Neural progenitor cell (in vitro differentiated cells): ENCODE data around the gene SLC6A3. TPM values are rescaled to one million over a fixed set of nuclear protein-coding genes. Genes with fewer than 3 reads are reported as not detected.

Experiments used
- DNase-seq: peaks from one replicate; pipeline ENCODE4 v3.0.0-alpha.2; 2016; ENCODE audit warnings: low spot score
- H2AFZ ChIP-seq: fragments of 200-600 bp; sonication (generic); replicated peaks from 2 replicates; pipeline ENCODE4 v1.6.1; 2016; ENCODE audit warnings: antibody characterized with exemption
- H3F3A ChIP-seq: fragments of 200-600 bp; sonication (generic); 2 replicates; pipeline ENCODE4 v1.6.1; 2016; ENCODE audit warnings: antibody characterized with exemption, low read depth
- H3K27ac ChIP-seq: fragments of 200-600 bp; sonication (generic); 2 replicates; pipeline ENCODE4 v1.5.1; 2016; ENCODE audit warnings: mild to moderate bottlenecking
- H3K27me3 ChIP-seq: fragments of 200-600 bp; sonication (generic); 2 replicates; pipeline ENCODE4 v1.6.1; 2016; ENCODE audit warnings: mild to moderate bottlenecking, moderate library complexity
- H3K36me3 ChIP-seq: fragments of 200-600 bp; sonication (generic); 2 replicates; pipeline ENCODE4 v1.5.1; 2016
- H3K4me1 ChIP-seq: fragments of 200-600 bp; sonication (generic); 2 replicates; pipeline ENCODE4 v1.6.1; 2016; ENCODE audit warnings: mixed run types
- H3K4me2 ChIP-seq: fragments of 200-600 bp; sonication (generic); 2 replicates; pipeline ENCODE4 v1.6.1; 2016
- H3K4me3 ChIP-seq: fragments of 200-600 bp; sonication (generic); 2 replicates; pipeline ENCODE4 v1.5.1; 2016
- H3K79me2 ChIP-seq: fragments of 200-600 bp; sonication (generic); 2 replicates; pipeline ENCODE4 v1.6.1; 2016; ENCODE audit warnings: low read depth
- H3K9ac ChIP-seq: fragments of 200-600 bp; sonication (generic); 2 replicates; pipeline ENCODE4 v1.6.1; 2016
- H3K9me3 ChIP-seq: fragments of 200-600 bp; sonication (generic); 2 replicates; pipeline ENCODE4 v1.5.1; 2016; ENCODE audit warnings: low read depth
- H4K20me1 ChIP-seq: fragments of 200-600 bp; sonication (generic); 2 replicates; pipeline ENCODE4 v1.6.1; 2016; ENCODE audit warnings: low read depth
- H3K27ac Mint-ChIP-seq: 3 replicates; pipeline ENCODE4 v1.8.0; 2021; ENCODE audit warnings: mixed read lengths
- H3K27me3 Mint-ChIP-seq: 2 replicates; pipeline ENCODE4 v1.8.0; 2022; ENCODE audit warnings: low read depth, mild to moderate bottlenecking, inconsistent platforms, moderate library complexity, mixed read lengths; ENCODE audit not compliant: insufficient read depth
- H3K36me3 Mint-ChIP-seq: 3 replicates; pipeline ENCODE4 v1.8.0; 2021; ENCODE audit warnings: mixed read lengths
- H3K4me1 Mint-ChIP-seq: 3 replicates; pipeline ENCODE4 v1.8.0; 2021; ENCODE audit warnings: mixed read lengths
- H3K4me3 Mint-ChIP-seq: 3 replicates; pipeline ENCODE4 v1.8.0; 2021; ENCODE audit warnings: mild to moderate bottlenecking, moderate library complexity, mixed read lengths
- H3K9me3 Mint-ChIP-seq: 3 replicates; pipeline ENCODE4 v1.8.0; 2020; ENCODE audit warnings: mixed read lengths
- CTCF ChIP-seq: fragments of 200-600 bp; sonication (generic); IDR thresholded peaks from 2 replicates; pipeline ENCODE4 v1.5.1; 2017; ENCODE audit warnings: antibody characterized with exemption, mild to moderate bottlenecking
- EZH2 ChIP-seq: fragments of 200-600 bp; sonication (generic); IDR thresholded peaks from 2 replicates; pipeline ENCODE4 v1.6.1; 2017; ENCODE audit warnings: antibody characterized with exemption, mild to moderate bottlenecking, moderate library complexity
- EZH2phosphoT487 ChIP-seq: fragments of 200-600 bp; sonication (generic); IDR thresholded peaks from 2 replicates; pipeline ENCODE4 v1.6.1; 2017; ENCODE audit warnings: antibody characterized with exemption
- total RNA-seq: library from RNA; depleted of rRNA; stranded (reverse); fragments of >200 nt; gene quantifications from 2 replicates; pipeline ENCODE4 v1.2.3, GENCODE V29; 2015; ENCODE audit warnings: low replicate concordance

SLC6A3 gene
- total RNA-seq, 1 donor from 2014 or later: 0.32 TPM

GRCh38 chr5:1444361-1445189, 665 bp downstream of the SLC6A3 start:
- Mint-ChIP-seq H3K4me3 (peak overlapping the region; percentile 75), H3K27ac (no peak overlapping the region)
- DNase-seq: peak; percentile 42

GRCh38 chr5:1443991-1444360, 1.3 kb downstream of the SLC6A3 start:
- Histone ChIP-seq H3K9ac (no peak overlapping the region), H3K4me1 (peaks cover 8% of the 10 kb centered on the region), H3K4me2 (no peak overlapping the region), H3K79me2 (no peaks in the 10 kb centered on the region), H3K4me3 (no peak overlapping the region), H2AFZ (no peak overlapping the region), H3K9me3 (no peaks in the 10 kb centered on the region), H3F3A (no peaks in the 10 kb centered on the region), H3K27me3 (peaks cover 97% of the 10 kb centered on the region), H3K27ac (no peak overlapping the region), H4K20me1 (peaks cover 28% of the 10 kb centered on the region), H3K36me3 (no peaks in the 10 kb centered on the region)
- H3K9me3 Mint-ChIP-seq: peaks cover 9% of the 10 kb centered on the region
- peak overlapping the region; percentile 61 for H3K4me3 Mint-ChIP-seq
- no peaks in the 10 kb centered on the region for H3K36me3 Mint-ChIP-seq
- peaks cover 6% of the 10 kb centered on the region for H3K4me1 Mint-ChIP-seq
- H3K27ac Mint-ChIP-seq: no peak overlapping the region
- peaks cover 60% of the 10 kb centered on the region for H3K27me3 Mint-ChIP-seq
- TF ChIP-seq EZH2: no peak
- TF ChIP-seq EZH2phosphoT487: no peak
- DNase-seq: no peak

More at GRCh38 chr5:1444361-1445189, 665 bp downstream of the SLC6A3 start:
- Histone ChIP-seq H3K9me3 (no peaks in the 10 kb centered on the region), H3K4me2 (peak overlapping the region; percentile 91), H4K20me1 (peaks cover 28% of the 10 kb centered on the region), H3K9ac (no peak overlapping the region), H3K27ac (no peak overlapping the region), H3K79me2 (no peaks in the 10 kb centered on the region), H3F3A (no peaks in the 10 kb centered on the region), H3K27me3 (peaks cover 100% of the 10 kb centered on the region), H3K4me1 (peaks cover 8% of the 10 kb centered on the region), H3K36me3 (no peaks in the 10 kb centered on the region), H3K4me3 (peak overlapping the region; percentile 52), H2AFZ (peak overlapping the region; percentile 93)
- H3K4me1 Mint-ChIP-seq: peaks cover 6% of the 10 kb centered on the region
- TF ChIP-seq CTCF (no peak), EZH2phosphoT487 (peak; percentile 91), EZH2 (peak; percentile 87)
- peaks cover 61% of the 10 kb centered on the region for H3K27me3 Mint-ChIP-seq
- no peaks in the 10 kb centered on the region for H3K36me3 Mint-ChIP-seq
- peaks cover 9% of the 10 kb centered on the region for H3K9me3 Mint-ChIP-seq

- peaks cover 9% of the 10 kb centered on the region for H3K9me3 Mint-ChIP-seq
- no peak overlapping the region for H3K27ac Mint-ChIP-seq
- Histone ChIP-seq H4K20me1 (peaks cover 28% of the 10 kb centered on the region), H3K27me3 (peaks cover 93% of the 10 kb centered on the region), H3K79me2 (no peaks in the 10 kb centered on the region), H3K27ac (no peak overlapping the region), H2AFZ (no peak overlapping the region), H3K4me1 (peaks cover 8% of the 10 kb centered on the region), H3K9me3 (no peaks in the 10 kb centered on the region), H3K9ac (no peak overlapping the region), H3K4me2 (no peak overlapping the region), H3F3A (no peaks in the 10 kb centered on the region), H3K4me3 (no peak overlapping the region), H3K36me3 (no peaks in the 10 kb centered on the region)
- TF ChIP-seq CTCF: no peak
- TF ChIP-seq EZH2phosphoT487: no peak
- TF ChIP-seq EZH2: no peak
- H3K4me1 Mint-ChIP-seq: peaks cover 6% of the 10 kb centered on the region
- peak overlapping the region; percentile 33 for H3K4me3 Mint-ChIP-seq
- H3K36me3 Mint-ChIP-seq: no peaks in the 10 kb centered on the region
- no peak for DNase-seq
- H3K27me3 Mint-ChIP-seq: peaks cover 58% of the 10 kb centered on the region
Measured at GRCh38 chr5:1443171-1443570, 2.1 kb downstream of the SLC6A3 start.
